Fibroblast of mammary gland (primary cell): Measurements from ENCODE around the gene UNC93B1.

ENCODE experiments used
- DNase-seq: peaks from one replicate; pipeline ENCODE4 v3.0.0-alpha.2; 2010; ENCODE audit warnings: low read depth
- H3K4me3 ChIP-seq: 2 replicates; pipeline ENCODE4 v1.5.1; 2011; ENCODE audit warnings: low read depth, mild to moderate bottlenecking, low read length, moderate library complexity; ENCODE audit not compliant: control insufficient read depth
- CTCF ChIP-seq: conservative IDR thresholded peaks from 2 replicates; pipeline ENCODE4 v1.5.1; 2011; ENCODE audit warnings: low read depth, low read length, inconsistent platforms; ENCODE audit not compliant: control insufficient read depth, insufficient read depth

UNC93B1 gene

GRCh38 chr11:68003846-68004550 lies at the start of gene UNC93B1:
Gene UNC93B1, minus strand, starts transcription at chr11:68004097. Its CDS starts 54 bp downstream, at chr11:68004043.
- peak; percentile 71 for DNase-seq
- TF ChIP-seq CTCF = no peak
- peak within 1 kb of the TSS; percentile 48 for H3K4me3 ChIP-seq

DNA sequence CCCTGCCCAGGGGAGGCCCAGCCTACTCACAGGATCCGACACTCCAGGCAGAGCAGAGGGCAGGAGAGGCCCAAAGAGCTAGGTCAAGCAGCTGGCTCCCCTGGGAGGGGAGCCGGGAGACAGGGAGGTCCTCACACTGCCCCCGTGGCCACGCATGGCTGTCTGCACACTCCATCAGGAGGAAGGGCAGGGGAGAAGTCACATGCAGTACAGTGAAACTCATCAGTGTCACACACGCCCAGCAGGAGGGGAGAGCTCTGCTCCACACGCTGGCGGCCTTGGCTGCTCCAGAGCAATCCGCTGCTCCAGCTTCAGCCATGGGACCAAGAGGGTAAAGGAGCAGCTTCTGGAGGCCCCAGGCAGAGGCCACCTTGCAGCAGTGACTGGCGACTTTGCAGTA lies 49.2 kb upstream of the UNC93B1 start:
- no peak for DNase-seq
- no peak overlapping the region for H3K4me3 ChIP-seq
- no peak for TF ChIP-seq CTCF

DNA sequence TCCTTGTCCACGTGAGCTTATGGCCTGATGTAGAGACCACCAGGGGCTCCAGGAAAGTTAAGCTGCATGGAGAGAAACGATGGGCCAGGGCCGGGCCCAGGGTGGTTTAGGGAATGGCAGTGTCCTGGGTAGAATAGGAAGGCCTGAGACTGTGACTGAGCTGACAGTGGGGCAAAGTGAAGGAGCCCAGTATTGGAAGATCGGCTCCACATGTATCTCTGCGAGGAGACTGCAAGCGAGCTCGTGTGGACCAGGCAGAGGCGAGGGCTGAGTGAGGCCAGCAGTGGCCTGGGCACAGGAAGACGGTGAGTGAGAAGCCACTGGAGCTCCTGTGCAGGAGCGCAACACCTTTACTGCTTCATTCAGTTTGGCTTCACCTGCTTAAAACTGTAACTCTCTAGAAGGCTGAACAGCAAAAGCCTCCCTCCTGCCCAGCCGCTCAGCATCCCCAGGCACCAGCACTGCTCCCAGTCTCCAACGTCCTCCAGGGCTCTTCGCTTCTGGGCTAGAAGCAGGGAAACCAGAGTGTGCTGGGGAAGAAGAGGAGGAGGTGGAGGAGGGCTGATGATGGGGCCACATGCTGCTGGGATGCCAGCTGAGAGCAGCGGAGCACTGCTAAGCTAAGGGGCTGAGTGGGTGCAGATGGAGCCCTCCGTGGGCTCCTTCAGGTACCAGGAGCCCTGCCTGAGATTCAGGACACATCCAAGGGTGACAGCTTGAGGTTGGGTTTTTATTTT lies 48.4 kb upstream of the UNC93B1 start:
- no peak overlapping the region for H3K4me3 ChIP-seq
- no peak for TF ChIP-seq CTCF
- DNase-seq = no peak

- no peak for DNase-seq
- H3K4me3 ChIP-seq = no peak overlapping the region
- no peak for TF ChIP-seq CTCF
These were observed 47.6 kb upstream of the UNC93B1 start for GRCh38 chr11:68051191-68052136.

GRCh38 chr11:68050371-68050841 lies 46.5 kb upstream of the UNC93B1 start:
- no peak overlapping the region for H3K4me3 ChIP-seq
- no peak for TF ChIP-seq CTCF

More at GRCh38 chr11:68050371-68050841, 46.5 kb upstream of the UNC93B1 start:
- no peak for DNase-seq
